ENCODE data around the gene GNAQ. TPM values are rescaled to one million over a fixed set of nuclear protein-coding genes. Genes with fewer than 3 reads are reported as not detected.

Gene GNAQ
- total RNA-seq, 1 donor from 2014 or later = 46.7 TPM

- TF ChIP-seq, protein P1, sequence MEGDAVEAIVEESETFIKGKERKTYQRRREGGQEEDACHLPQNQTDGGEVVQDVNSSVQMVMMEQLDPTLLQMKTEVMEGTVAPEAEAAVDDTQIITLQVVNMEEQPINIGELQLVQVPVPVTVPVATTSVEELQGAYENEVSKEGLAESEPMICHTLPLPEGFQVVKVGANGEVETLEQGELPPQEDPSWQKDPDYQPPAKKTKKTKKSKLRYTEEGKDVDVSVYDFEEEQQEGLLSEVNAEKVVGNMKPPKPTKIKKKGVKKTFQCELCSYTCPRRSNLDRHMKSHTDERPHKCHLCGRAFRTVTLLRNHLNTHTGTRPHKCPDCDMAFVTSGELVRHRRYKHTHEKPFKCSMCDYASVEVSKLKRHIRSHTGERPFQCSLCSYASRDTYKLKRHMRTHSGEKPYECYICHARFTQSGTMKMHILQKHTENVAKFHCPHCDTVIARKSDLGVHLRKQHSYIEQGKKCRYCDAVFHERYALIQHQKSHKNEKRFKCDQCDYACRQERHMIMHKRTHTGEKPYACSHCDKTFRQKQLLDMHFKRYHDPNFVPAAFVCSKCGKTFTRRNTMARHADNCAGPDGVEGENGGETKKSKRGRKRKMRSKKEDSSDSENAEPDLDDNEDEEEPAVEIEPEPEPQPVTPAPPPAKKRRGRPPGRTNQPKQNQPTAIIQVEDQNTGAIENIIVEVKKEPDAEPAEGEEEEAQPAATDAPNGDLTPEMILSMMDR (conservative IDR thresholded peaks at IDR 0.05) = no peak
- H3K36me3 Mint-ChIP-seq = peaks cover 3% of the 10 kb centered on the region
- peak overlapping the region; percentile 44 for H3K27ac Mint-ChIP-seq
- no peak for DNase-seq (ENCODE audit: extremely low spot score, unreplicated experiment)
- H3K27me3 Mint-ChIP-seq = no peaks in the 10 kb centered on the region
- H3K4me1 Mint-ChIP-seq (ENCODE audit: unreplicated experiment) = peaks cover 54% of the 10 kb centered on the region
- H3K9me3 Mint-ChIP-seq = no peaks in the 10 kb centered on the region
- no peak overlapping the region for H3K4me3 Mint-ChIP-seq
Observed at GRCh38 chr9:77843076-77843870, 188.3 kb downstream of the GNAQ start.

- Mint-ChIP-seq H3K9me3 (no peaks in the 10 kb centered on the region), H3K36me3 (peaks cover 3% of the 10 kb centered on the region), H3K27ac (no peak overlapping the region), H3K4me3 (no peak overlapping the region), H3K27me3 (no peaks in the 10 kb centered on the region), H3K4me1 (ENCODE audit: unreplicated experiment) (peaks cover 40% of the 10 kb centered on the region)
- no peak for DNase-seq (ENCODE audit: extremely low spot score, unreplicated experiment)
- TF ChIP-seq, protein P1 (conservative IDR thresholded peaks at IDR 0.05) = peak; percentile 30
Observed at GRCh38 chr9:77841739-77842386, 189.7 kb downstream of the GNAQ start.

DNA sequence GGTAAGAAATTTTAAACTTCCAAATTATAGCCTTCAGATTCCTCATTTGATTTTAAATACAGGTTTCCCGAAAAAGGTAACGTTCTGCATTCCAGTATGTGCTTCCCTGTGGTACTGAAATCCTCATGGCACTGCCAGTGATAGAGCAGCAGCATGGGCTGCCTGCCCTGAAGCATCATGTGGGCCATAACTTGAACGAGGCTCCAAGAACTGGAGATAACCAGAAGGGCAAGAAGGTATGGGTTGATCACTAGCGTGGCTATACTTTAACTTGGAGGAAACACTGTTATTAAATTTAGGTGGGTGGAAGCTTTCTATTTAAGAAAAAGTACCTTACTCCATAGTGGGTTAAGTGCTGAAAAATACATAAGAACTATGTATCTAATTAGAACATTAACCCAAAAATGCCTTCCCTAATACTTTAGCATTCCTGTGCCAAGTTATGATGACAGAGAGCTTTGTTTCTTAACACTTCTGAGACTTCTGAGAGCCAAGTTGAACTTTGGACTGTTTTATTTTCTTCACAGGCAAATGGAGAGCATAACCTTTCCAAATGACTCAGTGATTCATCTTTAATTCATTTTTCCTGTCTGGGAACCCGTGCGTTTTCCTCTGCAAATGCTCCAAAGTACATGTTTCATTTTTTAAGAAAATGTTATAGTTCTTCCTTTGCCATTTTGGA, 192.0 kb downstream of the GNAQ start:
- Mint-ChIP-seq H3K9me3 (no peaks in the 10 kb centered on the region), H3K27me3 (no peaks in the 10 kb centered on the region), H3K4me1 (ENCODE audit: unreplicated experiment) (peaks cover 34% of the 10 kb centered on the region), H3K36me3 (peaks cover 3% of the 10 kb centered on the region), H3K27ac (no peak overlapping the region), H3K4me3 (no peak overlapping the region)
- TF ChIP-seq, protein P1 (conservative IDR thresholded peaks at IDR 0.05) = no peak
- DNase-seq (ENCODE audit: extremely low spot score, unreplicated experiment) = no peak

DNA sequence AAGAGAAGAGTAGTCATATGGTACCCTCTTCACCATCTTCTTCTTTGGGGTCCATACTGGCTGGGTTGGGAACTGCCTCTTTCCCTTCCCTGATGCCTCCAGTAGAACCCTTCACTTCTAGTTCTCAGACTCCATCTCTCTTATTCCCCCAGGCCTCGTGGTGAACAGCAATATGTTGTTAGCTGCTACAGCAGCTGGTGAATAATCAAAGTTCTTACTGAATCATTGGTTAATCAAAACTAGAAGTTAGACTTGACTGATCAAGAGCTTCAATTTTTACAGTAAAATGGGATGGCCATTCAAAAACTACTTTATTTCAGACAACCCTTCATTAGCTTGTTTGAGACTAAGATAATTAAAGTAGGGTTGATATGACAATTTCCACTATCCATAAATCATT, 192.6 kb downstream of the GNAQ start:
- Mint-ChIP-seq H3K36me3 (peaks cover 3% of the 10 kb centered on the region), H3K27ac (no peak overlapping the region), H3K4me3 (no peak overlapping the region), H3K9me3 (no peaks in the 10 kb centered on the region), H3K4me1 (ENCODE audit: unreplicated experiment) (peaks cover 34% of the 10 kb centered on the region), H3K27me3 (no peaks in the 10 kb centered on the region)
- DNase-seq (ENCODE audit: extremely low spot score, unreplicated experiment) = no peak
- TF ChIP-seq, protein P1 (conservative IDR thresholded peaks at IDR 0.05) = no peak

GRCh38 chr9:77834898-77835488, 196.6 kb downstream of the GNAQ start:
- no peak for DNase-seq (ENCODE audit: extremely low spot score, unreplicated experiment)
- Mint-ChIP-seq H3K4me3 (no peak overlapping the region), H3K36me3 (peaks cover 3% of the 10 kb centered on the region), H3K27me3 (no peaks in the 10 kb centered on the region), H3K27ac (no peak overlapping the region), H3K9me3 (no peaks in the 10 kb centered on the region), H3K4me1 (ENCODE audit: unreplicated experiment) (peaks cover 24% of the 10 kb centered on the region)
- TF ChIP-seq, protein P1 (conservative IDR thresholded peaks at IDR 0.05) = no peak

Measured in type B pancreatic cell (in vitro differentiated cells).